GM18526 (cell line): ENCODE results near the gene ANKRD23.

ENCODE experiments used
- POLR2A ChIP-seq: IDR thresholded peaks from 3 replicates; pipeline ENCODE4 v1.6.1; 2011; ENCODE audit not compliant: insufficient read length; ENCODE audit errors: extremely low read depth

The ANKRD23 gene

GRCh38 chr2:96843538-96844268 lies at the start of gene ANKRD23:
Gene ANKRD23, minus strand, starts transcription at chr2:96844021. Its CDS starts 29 bp downstream, at chr2:96843992.
- TF ChIP-seq POLR2A: no peak

GRCh38 chr2:96891591-96892333 lies 47.9 kb upstream of the ANKRD23 start:
- TF ChIP-seq POLR2A: no peak

- TF ChIP-seq POLR2A: no peak
These were observed 47.0 kb upstream of the ANKRD23 start for GRCh38 chr2:96890726-96891385.

- no peak for TF ChIP-seq POLR2A
These were observed 46.4 kb upstream of the ANKRD23 start for GRCh38 chr2:96890252-96890651.

GRCh38 chr2:96888072-96889011 lies 44.5 kb upstream of the ANKRD23 start:
- TF ChIP-seq POLR2A: no peak

- no peak for TF ChIP-seq POLR2A
These were observed 43.7 kb upstream of the ANKRD23 start for GRCh38 chr2:96887493-96888012.

GRCh38 chr2:96885432-96886347 lies 41.9 kb upstream of the ANKRD23 start:
- TF ChIP-seq POLR2A: no peak

- no peak for TF ChIP-seq POLR2A
These were observed 40.7 kb upstream of the ANKRD23 start for GRCh38 chr2:96884299-96885094.

GRCh38 chr2:96883306-96883705 lies 39.5 kb upstream of the ANKRD23 start:
- TF ChIP-seq POLR2A: no peak

- TF ChIP-seq POLR2A: no peak
These were observed 39.1 kb upstream of the ANKRD23 start for GRCh38 chr2:96882906-96883305.

GRCh38 chr2:96882230-96882629 lies 38.4 kb upstream of the ANKRD23 start:
- TF ChIP-seq POLR2A: no peak

- TF ChIP-seq POLR2A: no peak
These were observed 37.8 kb upstream of the ANKRD23 start for GRCh38 chr2:96881349-96882195.
